G401 (cell line): ENCODE measurements around the gene RFPL1. TPM values are rescaled to one million over a fixed set of nuclear protein-coding genes. Genes with fewer than 3 reads are reported as not detected.
A peak's percentile ranks its signal among the peaks of the same experiment; 100 is the strongest.
"Not testable (repeated sequence)": the region's sequence is repeated elsewhere in the genome, so short reads cannot be mapped to it uniquely, and the experiment has no call there.

ENCODE experiments used
- DNase-seq: peaks from one replicate; pipeline ENCODE4 v3.0.0-alpha.2; 2015; ENCODE audit warnings: low spot score
- in situ Hi-C: cut with HindIII; loops from 2 replicates; pipeline ENCODE4 v1.10.0; 2016; ENCODE audit warnings: low sequenced_read_pairs, mixed read lengths
- total RNA-seq: library from RNA; depleted of rRNA; stranded (reverse); fragments of >200 nt; shearing (Covaris generic); gene quantifications from 2 replicates; pipeline ENCODE4 v1.2.3, GENCODE V29; 2014; rRNA removed

The RFPL1 gene
- total RNA-seq = not detected in 2 replicates

DNA sequence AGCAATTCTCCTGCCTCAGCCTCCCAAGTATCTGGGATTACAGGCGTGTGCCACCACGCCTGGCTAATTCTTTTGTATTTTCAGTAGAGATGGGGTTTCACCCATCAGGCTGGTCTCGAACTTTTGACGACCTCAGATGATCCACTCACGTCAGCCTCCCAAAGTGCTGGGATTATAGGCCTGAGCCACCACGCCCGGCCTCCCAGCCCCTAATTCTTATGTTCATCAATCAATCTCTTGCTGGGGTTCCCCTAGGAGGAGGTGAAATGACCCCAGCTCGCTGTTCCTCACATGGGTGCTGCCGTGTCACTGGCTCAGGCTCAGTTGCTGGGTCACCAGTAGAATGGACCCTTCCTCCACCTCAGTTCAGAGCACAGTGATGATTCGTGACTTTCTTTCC, at the start of gene RFPL1:
RFPL1 (plus strand) TSS at position 301 of the 400 bp plus-strand sequence.
- in situ Hi-C loops = not testable (repeated sequence)

DNA sequence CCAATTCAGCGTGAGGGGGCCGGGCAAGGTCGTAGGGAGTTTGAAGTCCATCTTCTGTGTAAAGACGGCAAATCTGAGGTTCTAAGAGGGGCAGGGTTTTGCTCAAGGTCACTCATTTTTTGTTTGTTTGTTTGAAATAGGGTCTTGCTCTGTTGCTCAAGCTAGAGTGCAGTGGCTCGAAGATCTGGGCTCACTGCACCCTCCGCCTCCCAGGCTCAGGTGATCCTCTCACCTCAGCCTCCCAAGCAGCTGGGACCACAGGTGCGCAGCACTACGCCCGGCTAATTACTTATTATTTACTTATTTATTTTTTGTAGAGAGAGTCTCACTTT, 49.7 kb upstream of the RFPL1 start:
- no peak for DNase-seq
- in situ Hi-C loops = no loop called here

More for the DNA sequence above, at the start of gene RFPL1:
- not testable (repeated sequence) for DNase-seq

DNA sequence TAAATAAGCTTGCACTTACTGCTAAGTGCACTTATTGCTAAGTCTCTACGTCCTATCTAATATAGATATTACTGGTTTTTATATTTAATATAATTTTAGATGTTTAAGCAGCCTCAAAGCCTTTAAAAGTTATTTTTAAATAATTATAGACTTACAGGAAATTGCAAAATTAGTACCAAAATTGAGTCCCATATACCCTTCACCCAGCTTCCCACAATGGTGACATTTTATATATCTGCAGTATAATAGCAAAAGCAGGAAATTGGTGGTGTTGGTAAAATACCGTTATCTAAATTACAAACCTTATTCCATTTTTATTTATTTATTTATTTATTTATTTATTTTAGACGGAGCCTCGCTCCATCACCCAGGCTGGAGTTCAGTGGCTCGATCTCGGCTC, 48.1 kb upstream of the RFPL1 start:
- in situ Hi-C loops = no loop called here
- DNase-seq = no peak

GRCh38 chr22:29391546-29391945, 46.8 kb upstream of the RFPL1 start:
- no peak for DNase-seq
- in situ Hi-C loops = no loop called here

DNA sequence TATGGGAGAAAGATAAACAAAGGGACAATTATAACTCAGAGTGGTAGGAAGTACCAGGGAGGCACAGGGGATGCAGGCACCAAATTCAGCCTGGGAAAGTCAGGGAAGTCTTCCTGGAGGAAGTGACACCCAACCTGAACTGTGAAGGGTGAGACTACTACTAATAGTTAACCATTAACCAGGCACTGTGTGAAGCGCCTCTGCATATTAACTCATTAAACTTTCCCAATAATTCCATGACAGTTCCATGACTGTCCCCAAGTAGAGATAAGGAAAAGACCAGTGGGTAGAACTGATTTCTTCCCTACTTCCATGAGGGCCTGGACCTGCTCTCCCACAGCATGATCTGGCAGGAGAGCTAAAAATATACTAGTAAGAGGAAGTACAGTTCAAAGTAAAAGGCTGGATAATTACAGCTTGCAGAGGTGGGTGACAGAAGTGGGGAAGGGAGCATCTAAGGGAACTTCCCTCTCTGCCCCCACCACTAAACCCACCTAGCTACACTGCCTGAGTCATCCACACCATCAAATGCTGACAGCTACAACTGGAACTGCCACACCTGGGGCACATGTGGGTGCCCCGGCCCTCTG, 45.3 kb upstream of the RFPL1 start:
- no peak for DNase-seq
- in situ Hi-C loops = no loop called here

- in situ Hi-C loops = no loop called here
These were observed 43.3 kb upstream of the RFPL1 start for GRCh38 chr22:29394931-29395581.

GRCh38 chr22:29396126-29396525, 42.3 kb upstream of the RFPL1 start:
- peak; percentile 36 for DNase-seq
- in situ Hi-C loops = no loop called here

More at GRCh38 chr22:29394931-29395581, 43.3 kb upstream of the RFPL1 start:
- DNase-seq = peak; percentile 94

DNA sequence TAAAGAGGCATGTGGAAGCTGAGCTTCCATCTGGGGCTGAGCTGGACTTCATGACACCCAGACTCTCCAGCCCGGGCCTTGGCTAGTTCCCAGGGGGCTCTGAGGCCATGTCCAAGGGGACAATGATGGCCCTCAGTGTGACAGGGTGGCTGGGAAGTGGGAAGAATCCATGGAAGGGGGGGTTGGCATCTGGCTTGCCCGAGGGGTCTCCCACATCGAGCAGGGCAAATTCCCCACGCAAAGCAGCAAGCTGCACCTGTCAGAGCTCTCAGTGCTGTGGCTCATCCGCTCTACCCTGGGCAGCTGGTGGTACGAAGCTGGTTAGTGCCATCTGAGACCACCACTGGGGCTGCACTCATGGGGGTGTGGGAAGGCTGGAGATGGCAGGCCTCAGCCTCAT, 40.6 kb upstream of the RFPL1 start:
- no peak for DNase-seq
- in situ Hi-C loops = no loop called here

DNA sequence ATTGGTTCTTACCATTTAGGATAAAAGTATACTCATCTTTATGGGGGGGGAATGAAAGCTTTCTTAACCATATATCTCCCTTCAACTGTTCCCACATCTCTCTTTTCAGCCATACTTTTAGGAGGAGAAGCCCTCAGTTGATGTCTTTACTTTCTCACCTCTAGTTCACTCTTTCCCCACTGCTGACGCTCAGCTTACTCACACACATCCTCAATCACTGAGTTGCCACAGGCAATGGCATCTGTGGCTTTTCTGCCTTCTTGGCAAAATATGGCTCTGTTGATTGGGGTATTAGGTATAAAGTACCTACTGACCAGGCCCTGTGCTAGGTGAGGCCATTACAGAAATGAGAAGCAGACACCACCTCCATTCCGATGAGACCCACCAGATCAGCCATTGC, 37.8 kb upstream of the RFPL1 start:
- in situ Hi-C loops = no loop called here
- no peak for DNase-seq

- in situ Hi-C loops = not testable (repeated sequence)
These were observed 36.8 kb upstream of the RFPL1 start for GRCh38 chr22:29401538-29401937.

GRCh38 chr22:29408940-29409339, 29.4 kb upstream of the RFPL1 start:
- no peak for DNase-seq
- in situ Hi-C loops = no loop called here

More at GRCh38 chr22:29401538-29401937, 36.8 kb upstream of the RFPL1 start:
- not testable (repeated sequence) for DNase-seq

DNA sequence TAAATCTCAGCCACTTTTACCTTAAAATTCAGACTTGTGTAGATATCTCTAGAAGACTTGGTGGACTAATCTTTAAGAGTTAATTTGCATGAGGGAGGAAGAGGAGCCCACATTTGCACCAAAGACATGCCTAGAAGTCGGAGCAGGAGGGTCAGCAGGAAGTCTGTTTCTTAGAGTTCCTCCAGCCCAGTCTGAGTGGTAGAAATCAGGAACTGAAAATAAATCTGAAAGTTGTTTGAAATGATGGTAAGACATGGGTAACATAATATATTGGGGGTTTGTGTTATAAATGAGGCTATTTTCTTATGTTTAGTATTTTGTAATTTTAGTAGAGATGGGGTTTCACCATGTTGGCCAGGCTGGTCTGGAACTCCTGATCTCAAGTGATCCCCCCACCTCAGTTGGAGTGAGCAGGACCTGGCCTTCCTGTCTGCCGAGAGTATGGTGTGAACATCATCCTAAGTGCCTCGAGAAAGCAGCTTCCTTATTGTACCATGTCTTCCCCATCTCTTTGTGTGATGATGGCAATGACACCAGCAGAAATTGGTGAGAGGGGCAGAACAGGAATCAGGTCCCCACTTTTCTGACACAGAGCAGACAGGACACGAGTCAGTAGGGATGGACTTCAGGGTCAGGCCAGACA, 26.7 kb upstream of the RFPL1 start:
- in situ Hi-C loops = not testable (repeated sequence)

DNA sequence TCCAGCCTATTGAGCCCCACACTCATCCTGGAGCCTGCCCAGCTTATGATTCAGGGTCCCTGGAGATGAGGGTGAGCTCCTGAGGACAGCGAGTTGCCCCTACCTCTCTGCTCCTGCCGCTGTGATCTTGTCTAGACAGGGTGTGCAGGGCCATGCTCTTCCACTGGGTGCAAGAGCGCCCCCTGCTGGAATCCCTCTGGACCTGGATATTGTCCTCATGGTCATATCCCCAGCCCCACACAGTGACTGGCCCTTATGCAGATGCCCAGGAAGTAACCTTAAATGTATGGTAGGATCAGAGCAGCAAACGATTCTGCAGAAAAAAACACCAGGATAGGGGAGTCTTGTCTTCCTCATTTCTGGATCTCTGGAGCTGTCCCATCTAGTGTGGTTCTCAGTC, 25.6 kb upstream of the RFPL1 start:
- in situ Hi-C loops, DNase-seq: not testable (repeated sequence)

More for the DNA sequence above, 26.7 kb upstream of the RFPL1 start:
- not testable (repeated sequence) for DNase-seq

- in situ Hi-C loops, DNase-seq: not testable (repeated sequence)
These were observed 23.3 kb upstream of the RFPL1 start for GRCh38 chr22:29414951-29415591.

DNA sequence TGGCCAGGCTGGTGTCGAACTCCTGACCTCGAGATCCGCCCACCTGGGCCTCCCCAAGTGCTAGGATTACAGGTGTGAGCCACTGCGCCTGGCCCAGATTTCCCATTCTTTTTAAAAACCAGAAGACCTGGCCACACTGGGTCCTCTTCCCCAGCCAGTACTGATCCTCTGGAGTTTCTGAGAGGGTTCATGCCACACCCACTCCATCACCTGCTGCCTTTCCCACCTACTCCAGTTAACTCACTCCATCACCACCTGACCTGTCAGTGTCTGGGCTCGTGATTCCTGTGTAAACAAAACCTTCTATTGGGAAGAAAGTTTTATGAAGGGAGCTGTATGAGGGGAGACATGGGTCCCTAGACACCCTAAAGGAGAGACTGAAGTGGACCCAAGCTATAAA, 19.7 kb upstream of the RFPL1 start:
- in situ Hi-C loops, DNase-seq: not testable (repeated sequence)

- in situ Hi-C loops = no loop called here
- DNase-seq = no peak
These were observed 11.9 kb upstream of the RFPL1 start for GRCh38 chr22:29426476-29426875.

DNA sequence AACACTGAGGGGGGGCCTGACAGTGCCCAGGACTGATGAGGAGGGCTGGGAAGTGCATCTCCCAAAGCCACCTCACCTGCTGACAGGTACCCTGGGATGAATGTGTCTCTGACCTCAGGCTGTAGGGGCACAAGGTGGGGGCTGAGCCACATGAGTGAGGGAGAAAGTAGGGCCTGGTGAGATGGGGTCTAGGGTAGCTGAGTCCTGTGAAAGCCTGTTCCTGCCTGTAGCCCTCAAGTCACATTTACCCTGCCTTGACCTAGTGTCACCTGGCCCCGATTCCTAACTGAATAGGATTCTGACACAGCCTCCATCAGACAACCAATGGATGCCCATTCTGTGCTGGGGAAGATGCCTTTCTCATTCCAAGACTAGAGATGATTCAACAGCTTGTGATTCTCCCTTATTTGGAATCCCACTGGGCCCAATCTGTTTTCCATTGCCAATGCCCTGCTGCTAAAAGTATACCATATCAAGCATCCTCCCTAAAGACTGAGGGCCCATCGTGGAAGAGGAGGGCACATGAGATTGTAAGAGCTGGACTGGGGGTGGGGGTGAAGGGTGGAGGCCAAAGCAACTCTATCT, 11.1 kb upstream of the RFPL1 start:
- peak; percentile 75 for DNase-seq
- in situ Hi-C loops = no loop called here

DNA sequence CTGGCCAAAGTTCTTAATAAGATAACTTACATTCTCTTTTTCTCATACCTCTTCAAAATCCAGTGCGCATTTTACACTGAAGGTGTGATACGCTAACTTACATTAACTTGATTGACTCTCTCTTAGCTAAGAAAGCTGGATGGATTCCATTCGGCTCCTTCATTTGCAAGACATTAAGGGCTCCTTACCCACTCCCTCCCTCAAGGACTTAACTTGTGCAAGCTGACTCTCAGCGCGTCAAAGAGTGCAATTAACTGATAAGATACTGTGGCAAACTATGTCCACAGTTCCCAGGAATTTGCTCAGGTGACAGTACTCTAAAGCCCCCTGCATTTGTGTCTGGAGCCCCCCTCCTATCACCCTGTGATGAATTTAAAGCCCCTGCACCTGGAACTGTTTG, 6.4 kb upstream of the RFPL1 start:
- no peak for DNase-seq
- in situ Hi-C loops = no loop called here

- no peak for DNase-seq
- in situ Hi-C loops = no loop called here
These were observed 4.5 kb upstream of the RFPL1 start for GRCh38 chr22:29433856-29434255.

GRCh38 chr22:29434288-29434687, 4.1 kb upstream of the RFPL1 start:
- in situ Hi-C loops = no loop called here
- no peak for DNase-seq
